ENCODE data around the gene KAZN.

Gene KAZN

DNA sequence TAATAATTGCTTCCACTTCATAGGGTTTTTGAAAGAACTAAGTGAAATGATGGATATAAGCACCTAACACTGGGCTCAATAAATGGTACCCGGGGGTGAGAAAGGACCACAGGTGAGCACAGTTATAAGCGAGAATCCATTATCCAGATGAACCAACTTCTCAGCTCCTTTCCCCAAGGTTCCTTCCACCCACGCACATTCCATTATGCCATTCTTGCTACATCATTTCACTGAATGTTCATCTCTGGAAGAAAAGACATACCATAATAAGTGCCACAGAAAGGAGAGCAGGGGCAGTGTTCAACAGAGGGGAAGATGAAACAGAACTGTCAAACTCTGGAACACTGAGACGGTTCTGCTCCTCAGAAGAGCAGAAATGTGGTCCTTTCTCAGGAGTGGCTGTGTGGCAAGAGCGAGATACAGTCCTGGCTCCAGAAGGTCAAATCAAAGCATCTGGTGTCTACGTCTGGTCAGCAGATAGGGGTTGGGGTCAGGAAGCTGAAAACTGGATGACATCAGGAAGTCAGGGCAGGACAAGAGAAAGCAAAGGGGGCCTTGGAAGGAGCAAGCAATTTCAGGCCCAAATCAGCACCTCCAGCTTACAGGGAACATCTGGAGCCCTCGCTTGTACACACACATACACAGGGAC, 299.6 kb downstream of the KAZN start:
- TF ChIP-seq ZNF70 (CRISPR knock-in tag; IDR thresholded peaks at IDR 0.05) = no peak
- TF ChIP-seq, protein P1, sequence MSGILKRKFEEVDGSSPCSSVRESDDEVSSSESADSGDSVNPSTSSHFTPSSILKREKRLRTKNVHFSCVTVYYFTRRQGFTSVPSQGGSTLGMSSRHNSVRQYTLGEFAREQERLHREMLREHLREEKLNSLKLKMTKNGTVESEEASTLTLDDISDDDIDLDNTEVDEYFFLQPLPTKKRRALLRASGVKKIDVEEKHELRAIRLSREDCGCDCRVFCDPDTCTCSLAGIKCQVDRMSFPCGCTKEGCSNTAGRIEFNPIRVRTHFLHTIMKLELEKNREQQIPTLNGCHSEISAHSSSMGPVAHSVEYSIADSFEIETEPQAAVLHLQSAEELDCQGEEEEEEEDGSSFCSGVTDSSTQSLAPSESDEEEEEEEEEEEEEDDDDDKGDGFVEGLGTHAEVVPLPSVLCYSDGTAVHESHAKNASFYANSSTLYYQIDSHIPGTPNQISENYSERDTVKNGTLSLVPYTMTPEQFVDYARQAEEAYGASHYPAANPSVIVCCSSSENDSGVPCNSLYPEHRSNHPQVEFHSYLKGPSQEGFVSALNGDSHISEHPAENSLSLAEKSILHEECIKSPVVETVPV (CRISPR knock-in tag; IDR thresholded peaks at IDR 0.05) = no peak
- ATAC-seq = no peak

DNA sequence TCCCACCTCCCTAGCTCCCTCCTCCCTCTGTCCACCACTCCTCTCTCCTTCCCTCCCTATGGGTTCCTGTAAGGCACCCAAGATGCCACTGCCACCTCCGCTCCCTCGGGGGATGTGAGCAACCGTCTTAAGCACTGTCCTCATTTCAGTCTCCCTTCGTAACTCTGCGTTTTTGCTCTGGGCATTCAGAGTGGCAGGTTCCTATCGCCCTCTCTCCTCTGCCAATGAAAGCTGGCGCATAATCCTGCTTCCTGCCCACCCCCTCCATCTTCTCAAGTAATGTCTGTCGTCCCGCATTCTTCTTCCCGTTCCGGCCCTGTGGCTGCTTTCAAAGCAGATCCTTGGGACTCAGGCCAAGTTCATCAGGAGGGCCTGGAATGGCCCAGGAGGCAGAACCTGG, 301.2 kb downstream of the KAZN start:
- TF ChIP-seq ZNF565 (CRISPR knock-in tag; conservative IDR thresholded peaks at IDR 0.05; ENCODE audit: low read depth) = no peak
- TF ChIP-seq BACH2 (CRISPR knock-in tag; IDR thresholded peaks at IDR 0.05; ENCODE audit: borderline replicate concordance) = no peak
- TF ChIP-seq CSDC2 (CRISPR knock-in tag; IDR thresholded peaks at IDR 0.05) = no peak
- no peak for TF ChIP-seq GLIS3 (CRISPR knock-in tag; IDR thresholded peaks at IDR 0.05)
- no peak for TF ChIP-seq PPARA (CRISPR knock-in tag; IDR thresholded peaks at IDR 0.05; ENCODE audit: borderline replicate concordance)
- TF ChIP-seq ZFP3 (CRISPR knock-in tag; IDR thresholded peaks at IDR 0.05) = no peak
- TF ChIP-seq POU6F1 (CRISPR knock-in tag; IDR thresholded peaks at IDR 0.05; ENCODE audit: borderline replicate concordance, low read depth) = no peak
- no peak for TF ChIP-seq TCF4 (CRISPR knock-in tag; IDR thresholded peaks at IDR 0.05; ENCODE audit: borderline replicate concordance)
- no peak for TF ChIP-seq OSR1 (CRISPR knock-in tag; IDR thresholded peaks at IDR 0.05)
- TF ChIP-seq, protein P2, sequence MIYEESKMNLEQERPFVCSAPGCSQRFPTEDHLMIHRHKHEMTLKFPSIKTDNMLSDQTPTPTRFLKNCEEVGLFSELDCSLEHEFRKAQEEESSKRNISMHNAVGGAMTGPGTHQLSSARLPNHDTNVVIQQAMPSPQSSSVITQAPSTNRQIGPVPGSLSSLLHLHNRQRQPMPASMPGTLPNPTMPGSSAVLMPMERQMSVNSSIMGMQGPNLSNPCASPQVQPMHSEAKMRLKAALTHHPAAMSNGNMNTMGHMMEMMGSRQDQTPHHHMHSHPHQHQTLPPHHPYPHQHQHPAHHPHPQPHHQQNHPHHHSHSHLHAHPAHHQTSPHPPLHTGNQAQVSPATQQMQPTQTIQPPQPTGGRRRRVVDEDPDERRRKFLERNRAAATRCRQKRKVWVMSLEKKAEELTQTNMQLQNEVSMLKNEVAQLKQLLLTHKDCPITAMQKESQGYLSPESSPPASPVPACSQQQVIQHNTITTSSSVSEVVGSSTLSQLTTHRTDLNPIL (CRISPR knock-in tag; IDR thresholded peaks at IDR 0.05; ENCODE audit: low read depth) = no peak
- TF ChIP-seq SNAI2 (CRISPR knock-in tag; IDR thresholded peaks at IDR 0.05) = no peak
- TF ChIP-seq, protein P3, sequence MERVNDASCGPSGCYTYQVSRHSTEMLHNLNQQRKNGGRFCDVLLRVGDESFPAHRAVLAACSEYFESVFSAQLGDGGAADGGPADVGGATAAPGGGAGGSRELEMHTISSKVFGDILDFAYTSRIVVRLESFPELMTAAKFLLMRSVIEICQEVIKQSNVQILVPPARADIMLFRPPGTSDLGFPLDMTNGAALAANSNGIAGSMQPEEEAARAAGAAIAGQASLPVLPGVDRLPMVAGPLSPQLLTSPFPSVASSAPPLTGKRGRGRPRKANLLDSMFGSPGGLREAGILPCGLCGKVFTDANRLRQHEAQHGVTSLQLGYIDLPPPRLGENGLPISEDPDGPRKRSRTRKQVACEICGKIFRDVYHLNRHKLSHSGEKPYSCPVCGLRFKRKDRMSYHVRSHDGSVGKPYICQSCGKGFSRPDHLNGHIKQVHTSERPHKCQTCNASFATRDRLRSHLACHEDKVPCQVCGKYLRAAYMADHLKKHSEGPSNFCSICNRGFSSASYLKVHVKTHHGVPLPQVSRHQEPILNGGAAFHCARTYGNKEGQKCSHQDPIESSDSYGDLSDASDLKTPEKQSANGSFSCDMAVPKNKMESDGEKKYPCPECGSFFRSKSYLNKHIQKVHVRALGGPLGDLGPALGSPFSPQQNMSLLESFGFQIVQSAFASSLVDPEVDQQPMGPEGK (CRISPR knock-in tag; IDR thresholded peaks at IDR 0.05; ENCODE audit: borderline replicate concordance) = no peak
- no peak for TF ChIP-seq ZNF70 (CRISPR knock-in tag; IDR thresholded peaks at IDR 0.05)
- TF ChIP-seq RARB (CRISPR knock-in tag; IDR thresholded peaks at IDR 0.05) = no peak
- TF ChIP-seq TSHZ2 (CRISPR knock-in tag; IDR thresholded peaks at IDR 0.05) = no peak
- TF ChIP-seq ZFP30 (CRISPR knock-in tag; IDR thresholded peaks at IDR 0.05) = no peak
- TF ChIP-seq ISL1 (CRISPR knock-in tag; IDR thresholded peaks at IDR 0.05) = no peak
- no peak for TF ChIP-seq TOX (CRISPR knock-in tag; IDR thresholded peaks at IDR 0.05; ENCODE audit: borderline replicate concordance)
- no peak for TF ChIP-seq ARNTL (CRISPR knock-in tag; IDR thresholded peaks at IDR 0.05; ENCODE audit: borderline replicate concordance, low read depth)
- no peak for ATAC-seq

DNA sequence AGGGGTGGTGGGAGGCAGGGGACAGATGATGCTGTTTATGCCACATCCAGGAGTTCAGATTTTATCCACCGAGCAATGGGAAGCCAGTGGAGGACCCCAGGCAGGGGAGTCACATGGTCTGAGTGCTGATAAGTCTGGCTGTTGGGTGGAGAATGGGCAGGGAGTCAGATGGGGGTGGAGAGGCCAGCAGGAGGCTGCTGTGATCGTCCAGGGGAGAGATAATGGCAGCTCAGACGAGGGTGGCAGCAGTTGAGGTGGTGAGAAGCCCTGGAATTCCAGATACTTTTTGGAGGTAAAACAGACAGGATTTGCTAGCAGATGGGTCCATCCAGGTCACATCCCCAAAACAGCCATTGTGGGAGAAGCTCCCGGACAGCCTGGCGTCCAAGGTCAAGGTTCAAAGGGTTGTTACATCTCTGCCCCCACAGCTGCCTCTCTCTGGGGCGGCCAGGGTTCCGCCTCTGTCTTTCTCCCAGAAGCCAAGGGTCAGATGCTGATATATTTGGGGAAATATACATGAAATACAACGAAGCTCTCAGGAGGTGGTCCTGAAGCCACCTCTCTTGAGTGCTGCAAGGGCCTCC, 303.0 kb downstream of the KAZN start:
- no peak for ATAC-seq
- TF ChIP-seq ZNF8 (CRISPR knock-in tag; IDR thresholded peaks at IDR 0.05) = no peak
- TF ChIP-seq ARNTL (CRISPR knock-in tag; IDR thresholded peaks at IDR 0.05; ENCODE audit: borderline replicate concordance, low read depth) = no peak
- TF ChIP-seq, protein P3 (CRISPR knock-in tag; IDR thresholded peaks at IDR 0.05; ENCODE audit: borderline replicate concordance) = no peak
- TF ChIP-seq GLIS3 (CRISPR knock-in tag; IDR thresholded peaks at IDR 0.05) = no peak
- no peak for TF ChIP-seq ESRRG (CRISPR knock-in tag; IDR thresholded peaks at IDR 0.05)
- no peak for TF ChIP-seq ZNF70 (CRISPR knock-in tag; IDR thresholded peaks at IDR 0.05)
- no peak for TF ChIP-seq ZFP30 (CRISPR knock-in tag; IDR thresholded peaks at IDR 0.05)
- TF ChIP-seq, protein P1 (CRISPR knock-in tag; IDR thresholded peaks at IDR 0.05) = no peak
- no peak for TF ChIP-seq ISL1 (CRISPR knock-in tag; IDR thresholded peaks at IDR 0.05)
- no peak for TF ChIP-seq TCF4 (CRISPR knock-in tag; IDR thresholded peaks at IDR 0.05; ENCODE audit: borderline replicate concordance)
- TF ChIP-seq CSDC2 (CRISPR knock-in tag; IDR thresholded peaks at IDR 0.05) = no peak
- TF ChIP-seq, protein P2 (CRISPR knock-in tag; IDR thresholded peaks at IDR 0.05; ENCODE audit: low read depth) = no peak
- no peak for TF ChIP-seq OSR1 (CRISPR knock-in tag; IDR thresholded peaks at IDR 0.05)
- no peak for TF ChIP-seq RARB (CRISPR knock-in tag; IDR thresholded peaks at IDR 0.05)
